GM18517 (cell line): Measurements from ENCODE around the gene GRAP.
"Not testable (repeated sequence)": the region's sequence is repeated elsewhere in the genome, so short reads cannot be mapped to it uniquely, and the experiment has no call there.

Source experiments
- ATAC-seq: cut with Tn5 transposase; IDR thresholded peaks from one replicate; pipeline ENCODE4 v1.9.1; 2021; ENCODE audit warnings: mild to moderate bottlenecking, moderate library complexity; ENCODE audit not compliant: unreplicated experiment

The GRAP gene

GRCh38 chr17:19043032-19043431 is 3.7 kb downstream of the GRAP start:
- ATAC-seq: not testable (repeated sequence)

GRCh38 chr17:19042369-19042768 is 4.4 kb downstream of the GRAP start:
- ATAC-seq: not testable (repeated sequence)

GRCh38 chr17:19041871-19042270 is 4.9 kb downstream of the GRAP start:
- not testable (repeated sequence) for ATAC-seq

GRCh38 chr17:19040350-19040749 is 6.4 kb downstream of the GRAP start:
- ATAC-seq: not testable (repeated sequence)

GRCh38 chr17:19038730-19039129 is 8.0 kb downstream of the GRAP start:
- not testable (repeated sequence) for ATAC-seq

- not testable (repeated sequence) for ATAC-seq
These were observed 8.8 kb downstream of the GRAP start for GRCh38 chr17:19038007-19038406.

GRCh38 chr17:19037547-19037946 is 9.2 kb downstream of the GRAP start:
- ATAC-seq: not testable (repeated sequence)

GRCh38 chr17:19036186-19036585 is 10.6 kb downstream of the GRAP start:
- ATAC-seq: peak; percentile 40

GRCh38 chr17:19032377-19032988 is 14.3 kb downstream of the GRAP start:
- ATAC-seq: not testable (repeated sequence)

GRCh38 chr17:19031729-19032128 is 15.0 kb downstream of the GRAP start:
- not testable (repeated sequence) for ATAC-seq

- ATAC-seq: not testable (repeated sequence)
These were observed 15.8 kb downstream of the GRAP start for GRCh38 chr17:19030771-19031449.

GRCh38 chr17:19029740-19030139 is 17.0 kb downstream of the GRAP start:
- ATAC-seq: not testable (repeated sequence)

GRCh38 chr17:19028671-19029070 is 18.1 kb downstream of the GRAP start:
- ATAC-seq: not testable (repeated sequence)

- no peak for ATAC-seq
These were observed 22.4 kb downstream of the GRAP start for GRCh38 chr17:19024101-19025078.

GRCh38 chr17:19023209-19023999 is 23.4 kb downstream of the GRAP start:
- ATAC-seq: no peak

GRCh38 chr17:19022747-19023146 is 24.0 kb downstream of the GRAP start:
- ATAC-seq: no peak

- ATAC-seq: no peak
These were observed 24.6 kb downstream of the GRAP start for GRCh38 chr17:19022128-19022527.

GRCh38 chr17:19021622-19022083 is 25.1 kb downstream of the GRAP start:
- no peak for ATAC-seq

GRCh38 chr17:19021011-19021621 is 25.6 kb downstream of the GRAP start:
- ATAC-seq: not testable (repeated sequence)

GRCh38 chr17:19020016-19020415 is 26.7 kb downstream of the GRAP start:
- ATAC-seq: no peak
